Measurements from ENCODE around the gene MAP2K2.

Gene MAP2K2

DNA sequence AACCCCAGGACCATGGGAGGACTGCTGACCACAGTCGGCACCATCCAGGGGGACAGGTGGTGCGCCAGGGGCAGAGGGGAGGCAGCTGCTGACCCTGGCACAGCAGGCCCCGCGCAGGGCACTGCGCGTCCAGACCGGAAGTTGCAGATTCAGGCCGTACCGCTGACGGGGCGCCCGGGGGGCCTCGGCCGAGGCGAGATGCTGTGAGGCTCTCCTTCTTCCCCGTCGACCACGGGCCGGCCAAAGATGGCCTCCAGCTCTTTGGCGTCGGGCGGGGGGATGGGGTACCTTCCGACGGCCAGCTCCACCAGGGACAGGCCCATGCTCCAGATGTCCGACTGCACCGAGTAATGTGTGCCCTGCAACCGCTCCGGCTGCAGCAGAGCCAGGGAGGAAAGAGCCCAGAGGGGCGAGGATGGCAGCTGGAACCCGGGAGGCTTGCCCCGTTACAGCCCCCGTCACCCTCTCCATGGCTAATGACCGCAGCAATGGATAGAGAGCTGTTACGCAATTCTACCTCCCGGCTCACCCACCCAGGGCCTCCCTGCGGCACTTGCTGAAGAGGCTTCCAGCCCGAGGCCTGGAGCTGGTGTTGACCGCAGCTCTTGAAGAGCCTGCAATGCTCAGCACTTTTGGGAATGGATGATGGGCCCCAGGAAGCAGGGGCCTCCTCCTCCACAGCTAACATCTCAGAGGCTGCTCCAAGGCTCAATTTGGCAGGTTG, 24.7 kb downstream of the MAP2K2 start:
- ATAC-seq (no peak), DNase-seq (no peak)

DNA sequence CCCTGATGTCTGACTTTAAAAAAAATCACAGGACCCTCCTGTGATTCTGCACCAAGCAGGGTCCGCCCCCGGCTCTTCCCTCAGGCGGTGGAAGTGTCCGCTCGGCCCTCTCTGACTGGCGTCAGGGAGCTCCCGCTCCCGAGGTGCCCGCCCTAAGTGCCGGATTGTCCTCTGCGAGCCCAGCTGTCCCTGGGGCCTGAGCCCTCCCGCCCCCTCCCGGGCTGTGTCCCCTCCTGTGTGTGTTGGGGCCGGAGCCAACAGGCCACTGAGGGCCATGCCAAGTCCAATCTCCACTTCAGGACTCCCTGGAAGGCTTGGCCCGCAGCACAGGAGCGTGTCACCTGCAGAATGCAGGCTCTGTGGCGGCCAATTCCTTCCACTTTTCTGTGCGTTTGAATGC, 25.4 kb downstream of the MAP2K2 start:
- DNase-seq (no peak), ATAC-seq (no peak)

DNA sequence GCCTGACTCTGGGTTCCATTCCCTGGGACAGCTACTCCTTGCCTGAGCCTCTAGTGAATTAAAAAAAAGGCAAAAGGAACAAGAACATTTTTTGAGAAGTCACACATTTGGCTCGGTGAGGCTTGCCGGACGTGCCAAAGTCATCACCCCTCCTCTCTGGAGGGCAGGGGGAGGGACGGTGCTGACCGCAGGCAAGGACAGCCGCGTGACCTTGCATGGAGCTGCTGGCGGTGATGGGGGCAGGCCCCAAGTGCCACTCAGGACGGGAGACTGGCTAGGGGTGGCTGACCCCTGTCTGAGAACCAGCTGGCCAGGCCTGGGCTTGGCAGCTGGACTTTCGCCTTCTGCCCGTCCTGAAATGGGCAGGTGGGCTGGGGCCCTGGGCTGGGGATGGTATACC, 26.4 kb downstream of the MAP2K2 start:
- ATAC-seq = no peak
- DNase-seq = no peak

DNA sequence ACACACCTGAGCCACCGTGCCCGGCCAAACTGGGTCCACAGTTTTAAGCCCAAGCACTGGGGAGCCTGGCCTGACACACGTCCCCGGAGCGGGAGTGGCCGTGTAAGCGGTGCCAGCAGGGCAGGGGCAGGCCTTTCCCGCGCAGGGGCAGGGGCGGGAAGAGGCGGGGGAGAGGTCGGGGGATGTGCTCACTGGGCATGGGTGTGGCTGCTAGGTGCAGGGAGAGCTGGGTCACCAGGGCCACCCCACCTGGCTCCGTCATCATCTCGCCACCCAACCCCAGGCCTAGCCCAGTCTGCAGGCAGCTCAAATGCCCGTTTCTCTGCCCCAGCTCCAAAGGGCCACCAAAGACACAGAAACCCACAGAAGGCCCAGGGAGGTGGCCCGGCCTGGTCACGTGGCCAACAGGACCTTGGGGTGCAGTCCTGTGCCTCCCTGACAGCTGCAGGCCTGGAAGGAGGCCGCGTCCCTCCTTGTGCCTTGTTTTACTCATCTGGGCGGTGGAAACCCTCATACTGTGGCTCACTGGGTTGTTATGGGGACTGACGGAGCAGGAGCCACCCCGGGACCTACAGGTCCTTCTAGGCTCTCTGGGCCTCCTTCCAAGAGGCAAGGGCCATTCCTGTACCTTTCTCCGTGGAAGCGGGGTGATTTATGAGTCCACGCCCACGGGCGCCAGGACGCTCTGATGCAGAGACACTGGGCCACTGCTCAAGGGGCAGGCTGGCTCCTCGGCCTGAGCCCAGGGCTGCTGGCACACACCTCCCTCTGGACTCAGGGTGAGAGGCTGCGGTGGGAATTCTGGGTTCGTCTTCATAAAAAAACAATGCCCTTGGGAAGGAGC, 27.7 kb downstream of the MAP2K2 start:
- ATAC-seq = no peak
- DNase-seq = no peak

DNA sequence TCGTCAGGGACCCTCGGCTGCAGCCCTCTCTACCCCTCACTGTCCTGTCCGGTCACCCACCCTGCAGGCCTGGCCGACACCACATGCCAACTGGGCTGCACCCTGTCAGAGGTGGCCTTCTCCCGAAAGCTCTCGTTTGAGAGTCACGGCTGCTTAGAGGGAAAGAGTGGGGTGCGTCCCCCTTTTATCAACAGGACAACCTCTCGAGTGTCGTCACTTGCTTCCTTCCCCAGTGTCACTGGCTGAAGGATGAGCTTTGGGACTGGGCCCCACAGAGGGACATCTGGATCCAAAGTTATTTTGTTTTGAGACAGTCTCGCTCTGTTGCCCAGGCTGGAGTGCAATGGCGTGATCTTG, 28.5 kb downstream of the MAP2K2 start:
- ATAC-seq = no peak

DNA sequence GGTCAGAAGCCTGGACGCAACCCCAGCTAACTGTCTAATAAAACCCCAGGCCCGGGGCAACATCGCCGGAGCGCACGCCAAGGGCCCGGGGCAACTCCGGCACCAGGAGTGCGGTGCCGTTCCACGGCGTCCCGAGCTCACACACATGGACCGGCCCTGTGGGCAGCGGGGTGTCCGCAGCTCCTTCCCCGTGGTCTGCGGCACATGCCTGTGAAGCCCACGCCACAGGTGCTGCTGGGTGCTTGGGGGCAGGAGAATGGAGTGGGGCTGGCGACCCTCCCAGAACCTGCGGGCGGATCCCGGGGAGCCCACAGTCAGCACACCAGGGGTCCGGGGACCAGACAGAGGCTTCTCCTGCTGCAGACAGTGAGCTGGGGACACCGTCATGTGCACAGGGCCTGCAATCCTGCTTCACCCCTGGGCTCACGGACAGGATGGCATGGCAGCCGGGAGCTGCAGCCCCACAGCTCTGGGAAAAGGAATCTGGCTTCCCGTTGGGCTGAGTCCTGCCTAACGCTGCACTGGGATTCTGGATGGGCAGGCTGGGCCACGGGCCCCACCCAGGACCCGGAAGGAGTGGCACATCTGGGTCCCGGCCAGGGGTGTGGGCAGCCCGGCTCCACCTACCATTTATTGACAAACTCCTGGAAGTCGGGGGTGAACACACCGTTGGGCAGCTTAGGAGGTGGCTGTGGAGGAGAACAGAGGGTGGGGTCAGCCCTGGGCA, 29.0 kb downstream of the MAP2K2 start:
- ATAC-seq = no peak
- no peak for DNase-seq

More for the DNA sequence above, 28.5 kb downstream of the MAP2K2 start:
- no peak for DNase-seq

DNA sequence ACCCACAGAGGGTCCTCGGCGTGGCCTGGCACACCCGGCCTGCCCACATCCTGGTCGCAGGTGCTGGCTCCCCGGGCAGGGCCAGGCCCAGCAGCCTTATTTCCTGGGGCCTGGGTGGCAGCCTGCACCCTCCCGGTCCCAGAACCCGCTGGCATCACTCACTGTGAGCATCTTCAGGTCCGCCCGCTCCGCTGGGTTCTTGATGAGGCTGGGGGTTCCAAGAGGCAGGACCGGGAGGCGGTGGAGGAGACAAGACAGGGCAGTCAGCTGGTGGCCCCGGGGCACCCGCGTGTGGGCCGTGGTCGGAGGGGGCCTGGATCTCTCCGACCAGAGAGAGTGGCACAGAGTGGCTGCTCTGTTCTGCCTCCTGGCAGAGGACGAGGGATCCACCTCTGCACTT, 29.6 kb downstream of the MAP2K2 start:
- DNase-seq = no peak
- no peak for ATAC-seq

DNA sequence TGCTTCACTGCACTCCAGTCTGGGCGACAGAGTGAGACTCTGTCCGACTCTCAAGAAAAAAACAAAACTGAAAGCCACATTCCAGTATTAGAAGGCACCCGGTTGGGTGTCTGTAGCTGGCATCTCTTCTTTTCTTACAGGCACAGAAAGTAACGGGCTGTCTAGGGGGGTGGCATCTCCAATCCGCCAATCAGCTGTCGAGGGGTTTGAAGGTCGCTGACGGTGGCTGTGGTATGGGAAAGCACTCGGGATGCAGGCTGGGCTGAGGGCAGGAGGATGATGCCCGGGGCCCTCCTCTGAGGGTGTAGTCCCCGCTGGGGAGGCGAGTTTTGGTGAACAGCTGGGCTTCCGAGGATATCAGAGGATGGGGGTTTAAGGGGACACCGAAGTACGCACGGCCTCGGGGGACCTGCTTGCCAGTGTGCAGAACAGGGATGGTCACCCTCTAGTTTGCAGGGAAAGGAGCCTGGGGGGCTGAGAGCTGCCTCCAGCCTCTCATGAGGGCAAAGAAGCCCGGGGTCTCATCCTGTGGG, 30.2 kb downstream of the MAP2K2 start:
- DNase-seq (no peak), ATAC-seq (no peak)

DNA sequence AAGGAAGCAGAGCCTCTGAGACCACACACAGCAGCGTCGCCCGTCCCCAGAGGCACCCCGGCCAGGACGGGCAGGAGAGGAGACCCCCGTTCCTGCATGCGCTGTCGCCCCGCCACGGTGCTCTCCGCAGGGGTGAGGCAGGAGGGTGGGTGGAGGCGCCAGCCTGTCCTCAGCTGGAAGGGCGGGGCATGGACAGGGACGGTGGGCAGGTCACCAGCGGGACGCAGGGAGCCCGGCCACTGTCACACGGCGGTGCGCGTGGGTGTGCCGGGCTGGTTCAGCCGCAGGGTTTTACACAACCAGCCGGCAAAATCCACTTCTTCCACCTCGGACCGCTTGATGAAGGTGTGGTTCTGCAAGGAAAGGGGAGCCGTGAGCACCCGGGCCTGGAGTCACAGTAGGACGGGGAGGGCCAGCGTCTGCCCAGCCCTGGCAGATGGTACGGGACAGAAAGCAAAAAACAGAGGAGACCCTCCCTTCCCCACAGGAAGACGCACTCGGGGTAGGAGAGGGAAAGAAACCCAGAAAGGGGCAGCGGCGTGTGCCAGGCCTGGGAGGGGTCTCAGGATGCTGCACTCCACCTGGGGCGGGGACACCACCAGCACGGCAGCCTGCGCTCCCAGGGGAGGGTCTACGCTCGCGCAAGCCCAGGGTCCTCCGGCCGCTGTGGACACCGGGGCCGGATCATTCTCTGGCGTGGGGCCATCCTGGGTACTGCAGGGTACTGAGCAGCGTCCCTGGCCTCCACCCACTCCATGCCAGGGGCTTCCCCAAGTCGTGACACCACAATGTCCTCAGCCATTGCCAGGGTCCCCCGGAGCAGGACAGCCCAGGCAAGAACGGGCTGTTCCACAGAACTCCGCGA, 33.3 kb downstream of the MAP2K2 start:
- DNase-seq (no peak), ATAC-seq (no peak)

DNA sequence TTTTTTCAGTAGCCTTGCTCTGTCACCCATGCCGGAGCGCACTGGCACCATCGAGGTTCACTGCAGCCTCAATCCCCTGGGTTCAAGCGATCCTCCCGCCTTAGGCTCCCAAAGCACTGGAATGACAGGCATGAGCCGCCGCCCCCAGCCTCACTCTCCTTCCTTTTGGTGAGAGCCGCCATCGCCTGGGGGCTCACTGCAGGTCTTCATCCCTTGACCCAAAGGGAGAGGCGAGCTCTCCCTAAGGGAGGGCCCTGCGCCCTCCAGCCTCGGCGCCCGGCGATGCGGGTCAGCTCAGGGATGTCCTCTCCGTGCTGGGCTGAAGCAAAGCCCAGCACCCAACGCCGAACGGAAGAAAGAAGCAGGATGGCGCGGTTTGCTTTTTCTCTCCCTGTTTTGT, 34.0 kb downstream of the MAP2K2 start:
- ATAC-seq (no peak), DNase-seq (no peak)

DNA sequence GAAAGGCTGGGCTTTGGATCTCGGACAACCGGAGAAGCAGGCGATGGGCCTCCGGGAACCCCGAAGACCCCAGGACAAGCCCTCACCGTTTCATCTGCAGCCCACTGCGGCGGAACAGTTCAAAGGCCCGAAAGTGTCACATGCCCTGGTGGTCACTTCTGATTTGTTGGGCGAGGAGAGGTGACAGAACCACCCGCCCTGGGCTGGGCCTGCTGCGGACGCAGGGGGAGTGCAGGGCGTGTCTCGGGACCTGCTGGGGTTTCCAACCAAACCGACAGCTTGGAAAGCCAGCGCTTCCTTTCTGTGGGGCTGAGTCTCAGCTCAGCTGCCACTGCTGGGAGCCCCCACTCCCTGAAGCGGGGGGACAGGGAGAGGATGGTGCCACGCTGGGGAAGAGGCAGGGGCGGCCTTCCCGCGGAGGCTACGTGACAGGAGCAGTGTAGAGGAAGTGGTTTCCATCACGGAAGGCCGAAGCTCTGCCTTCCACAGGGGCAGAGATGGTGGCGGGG, 34.5 kb downstream of the MAP2K2 start:
- DNase-seq = peak; percentile 77

DNA sequence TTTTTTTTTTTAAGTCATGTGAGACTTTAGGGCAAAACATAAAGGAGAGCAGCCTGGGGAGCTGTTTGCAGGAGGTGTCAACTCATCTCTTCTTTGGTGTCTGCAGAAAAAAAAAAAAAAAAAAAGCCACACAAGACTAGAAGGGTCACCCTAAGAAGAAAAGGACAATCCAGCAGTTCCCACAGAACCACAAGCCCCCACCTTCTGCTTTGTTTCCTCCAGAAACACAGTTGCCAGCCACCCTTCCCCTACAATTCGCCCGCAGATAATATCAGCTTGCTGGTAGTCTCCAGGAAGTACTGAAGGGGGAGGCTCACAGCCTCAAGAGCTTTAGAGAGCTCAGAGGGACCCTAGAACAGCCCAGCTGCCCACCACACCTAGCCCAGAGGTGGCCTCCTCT, 34.9 kb downstream of the MAP2K2 start:
- DNase-seq = peak; percentile 50
- ATAC-seq = peak; percentile 61

More for the DNA sequence above, 34.5 kb downstream of the MAP2K2 start:
- ATAC-seq = peak; percentile 76

DNA sequence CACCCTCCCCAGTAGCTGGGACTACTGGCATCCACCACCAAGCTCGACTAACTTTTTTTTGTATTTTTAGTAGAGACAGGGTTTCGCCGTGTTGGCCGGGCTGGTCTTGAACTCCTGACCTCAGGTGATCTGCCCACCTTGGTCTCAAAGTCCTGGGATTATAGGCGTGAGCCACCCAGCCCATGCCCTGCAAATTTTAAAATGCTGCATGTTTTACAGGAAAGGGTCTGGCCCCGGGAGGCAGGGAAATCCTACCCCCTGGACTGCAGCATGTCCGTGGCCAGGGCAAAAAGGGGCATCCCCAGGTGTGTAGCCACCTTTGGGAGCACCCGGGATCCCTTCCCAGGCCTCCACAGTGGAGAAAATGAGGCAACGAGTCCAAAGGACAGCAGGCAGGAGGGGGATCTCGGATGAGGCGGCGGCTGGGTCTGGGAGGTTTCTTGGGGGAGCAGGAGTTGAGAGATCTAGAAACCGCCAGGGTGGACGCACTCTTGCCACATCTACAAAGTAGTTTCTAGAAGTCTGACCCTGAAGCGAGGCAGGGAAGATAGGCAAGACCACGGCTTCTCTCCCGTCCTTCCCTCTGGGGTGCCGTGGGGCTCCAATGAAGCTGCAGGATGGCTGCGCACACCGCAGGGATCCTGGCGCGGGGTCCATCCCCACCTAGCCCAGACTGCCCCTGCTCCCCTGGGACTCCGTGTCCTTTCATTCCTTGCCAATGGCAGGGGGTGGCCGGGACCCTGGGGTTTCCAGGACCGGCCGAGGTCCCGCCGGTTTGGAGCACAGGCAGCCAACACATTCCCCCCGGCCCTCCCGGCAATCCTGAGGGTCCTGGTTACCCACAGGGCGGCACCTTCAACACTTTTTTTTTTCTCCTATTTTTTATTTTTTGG, 35.9 kb downstream of the MAP2K2 start:
- no peak for ATAC-seq

DNA sequence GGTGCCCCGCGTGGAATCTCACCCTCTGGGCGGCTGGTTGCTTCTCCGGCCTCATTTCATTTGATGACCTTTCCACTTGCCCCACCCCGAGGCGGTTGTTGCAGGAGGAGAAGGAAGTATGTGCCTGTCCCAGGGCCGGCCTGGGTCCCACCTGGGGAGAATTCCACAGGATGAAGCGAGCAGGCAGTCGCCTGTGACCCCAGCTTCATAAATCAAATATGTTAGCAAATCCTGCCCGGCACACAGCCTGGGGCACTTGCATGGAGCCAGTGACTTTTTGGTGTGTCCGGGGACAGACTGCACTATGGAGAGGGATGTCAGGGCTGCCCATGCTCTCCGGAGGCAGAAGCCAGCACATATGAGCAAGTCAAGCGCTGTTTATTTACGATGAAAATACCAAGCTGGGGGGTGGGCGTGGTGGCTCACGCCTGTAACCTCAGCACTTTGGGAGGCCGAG, 37.5 kb downstream of the MAP2K2 start:
- DNase-seq = no peak
- no peak for ATAC-seq

More for the DNA sequence above, 35.9 kb downstream of the MAP2K2 start:
- DNase-seq = no peak

DNA sequence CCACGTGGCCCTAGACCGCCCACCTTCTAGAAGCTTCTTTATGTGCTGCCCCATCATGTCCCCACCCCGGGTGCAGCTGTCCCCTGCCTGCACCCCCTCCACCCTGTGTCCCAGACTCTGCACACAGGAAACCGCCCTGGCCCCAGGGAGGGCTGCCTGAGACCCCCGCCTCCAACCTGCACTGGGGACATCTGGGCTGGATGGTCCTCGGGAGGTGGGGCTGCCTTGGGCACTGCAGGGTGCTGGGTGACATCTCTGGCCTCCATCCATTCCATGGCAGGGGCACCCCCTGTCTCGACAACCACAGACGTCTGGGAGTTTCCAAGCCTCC, 39.4 kb downstream of the MAP2K2 start:
- DNase-seq = no peak
- no peak for ATAC-seq

DNA sequence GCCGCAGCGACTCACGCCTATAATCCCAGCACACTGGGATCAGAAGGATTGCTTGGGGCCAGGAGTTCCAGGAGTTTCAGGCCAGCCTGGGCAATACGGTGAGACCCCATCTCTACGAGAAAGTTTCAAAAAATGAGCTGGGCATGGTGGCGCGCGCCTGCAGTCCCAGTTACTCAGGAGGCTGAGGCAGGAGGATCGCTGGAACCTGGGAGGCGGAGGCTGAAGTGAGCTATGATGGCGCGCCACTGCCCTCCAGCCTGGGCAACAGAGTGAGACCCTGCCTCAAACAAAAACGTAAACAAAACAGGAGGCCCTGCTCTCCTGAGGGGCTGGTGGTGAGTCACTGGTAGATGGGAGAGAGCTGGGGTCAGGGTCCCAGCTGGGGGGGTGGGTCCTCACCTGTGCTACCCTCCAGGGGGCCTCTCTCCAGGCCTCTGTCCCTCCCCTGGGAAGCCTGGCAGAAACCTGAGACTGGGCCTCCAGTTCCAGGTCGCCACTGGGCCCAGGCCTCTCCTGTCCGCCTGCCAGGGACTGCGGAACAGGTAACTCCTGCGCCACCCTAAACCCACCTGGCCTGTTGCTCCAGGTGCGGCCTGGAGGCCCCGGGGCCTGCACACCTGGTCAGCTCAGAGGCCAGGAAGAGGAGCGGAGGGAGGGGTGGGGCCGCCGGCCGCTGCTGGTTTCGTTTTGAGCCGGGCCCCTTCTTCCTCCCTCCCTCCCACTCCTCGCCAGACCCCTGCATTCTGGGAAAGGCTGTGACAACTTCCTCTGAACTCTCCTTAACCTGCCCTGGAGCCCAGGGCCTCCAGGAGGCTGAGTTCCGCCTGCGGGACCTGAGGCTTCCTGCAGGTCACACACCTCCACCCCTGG, 40.0 kb downstream of the MAP2K2 start:
- DNase-seq (no peak), ATAC-seq (peak; percentile 37)

DNA sequence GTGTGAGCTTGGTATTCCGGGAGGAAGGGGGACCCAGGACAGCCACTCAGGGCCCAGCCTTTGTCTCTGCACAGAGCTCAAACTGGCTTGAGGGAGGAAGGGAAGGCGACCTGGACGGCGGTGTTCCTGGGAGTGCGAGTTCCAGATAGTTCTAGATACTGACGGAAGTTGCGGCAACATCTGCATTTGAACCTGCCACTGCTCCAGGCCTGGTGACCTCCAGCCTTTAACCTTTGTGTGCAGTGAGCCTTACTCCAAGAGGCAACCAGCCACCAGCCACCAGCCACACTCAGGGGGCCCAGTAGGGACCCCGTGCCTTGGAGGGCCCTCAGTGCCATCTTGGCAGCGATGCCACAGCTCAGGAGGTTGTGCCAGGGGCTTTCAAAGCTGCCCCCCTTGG, 41.8 kb downstream of the MAP2K2 start:
- ATAC-seq = no peak
- DNase-seq = no peak

DNA sequence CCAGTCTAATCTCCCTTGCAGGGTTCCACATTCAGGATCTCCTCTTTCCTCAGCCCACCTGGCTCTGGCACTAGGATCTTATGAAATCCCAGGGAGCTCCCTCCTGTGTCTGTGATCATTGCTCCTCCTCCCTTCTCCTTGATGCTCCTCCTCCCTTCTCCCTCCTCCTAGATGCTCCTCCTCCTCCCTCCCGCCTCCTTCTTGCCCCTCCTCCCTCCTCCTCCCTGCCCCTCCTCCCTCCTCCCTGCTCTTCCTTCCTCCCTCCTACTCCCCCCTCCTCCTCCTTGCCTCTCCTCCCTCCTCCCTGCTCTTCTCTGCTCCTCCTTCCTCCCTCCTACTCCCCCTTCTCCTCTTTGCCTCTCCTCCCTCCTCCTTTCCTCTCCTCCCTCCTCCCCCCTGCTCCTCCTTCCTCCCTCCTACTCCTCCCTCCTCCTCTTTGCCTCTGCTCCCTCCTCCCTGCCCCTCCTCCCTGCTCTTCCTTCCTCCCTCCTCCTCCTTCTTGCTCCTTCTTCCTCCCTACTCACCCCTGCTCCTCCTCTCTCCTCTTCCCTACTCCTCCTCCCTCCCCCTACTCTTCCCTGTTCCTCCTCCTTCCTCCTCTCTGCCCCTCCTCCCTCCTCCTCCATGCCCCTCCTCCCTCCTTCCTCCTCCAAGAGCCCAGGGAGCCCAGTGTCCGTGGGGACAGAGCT, 42.3 kb downstream of the MAP2K2 start:
- ATAC-seq (no peak), DNase-seq (no peak)

DNA sequence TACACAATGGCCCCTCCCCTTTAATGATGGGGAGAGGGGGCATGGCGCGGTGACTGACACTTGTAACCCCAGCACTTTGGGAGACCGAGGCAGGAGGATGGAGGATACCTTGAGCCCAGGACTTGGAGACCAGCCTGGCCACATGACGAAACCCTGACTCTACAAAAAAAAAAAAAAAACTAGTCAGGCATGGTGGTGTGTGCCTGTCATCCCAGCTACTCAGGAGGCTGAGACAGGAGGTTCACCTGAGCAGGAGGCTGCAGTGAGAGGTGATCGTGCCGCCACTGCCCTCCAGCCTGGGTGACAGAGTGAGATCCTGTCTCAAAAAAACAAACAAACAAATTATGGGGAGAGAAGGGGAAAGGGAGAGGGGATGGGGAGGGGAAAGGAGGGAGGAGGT, 43.4 kb downstream of the MAP2K2 start:
- no peak for ATAC-seq

More for the DNA sequence above, 43.4 kb downstream of the MAP2K2 start:
- no peak for DNase-seq

Data from stimulated activated naive CD8-positive, alpha-beta T cell treated with anti-CD3 and anti-CD28 coated beads, Interleukin-15, Interleukin-2, amounts not matched to agents 100 U/mL and 50 U/mL, for 24 hours (primary cell).